HepG2 (cell line): ENCODE measurements around the gene ELMOD3. TPM values are rescaled to one million over a fixed set of nuclear protein-coding genes. Genes with fewer than 3 reads are reported as not detected.

ENCODE experiments used
- CEBPG ChIP-seq: IDR thresholded peaks from 2 replicates; pipeline ENCODE4 v1.6.1; 2016
- ETV6 ChIP-seq: sonication (generic); formaldehyde crosslinking; conservative IDR thresholded peaks from 2 replicates; pipeline ENCODE4 v1.4.0; 2020; ENCODE audit warnings: missing genetic modification reagents
- FLYWCH1 ChIP-seq: sonication (generic); formaldehyde crosslinking; IDR thresholded peaks from 2 replicates; pipeline ENCODE4 v1.8.1; 2023; ENCODE audit warnings: mild to moderate bottlenecking, missing genetic modification reagents
- GATAD2A ChIP-seq: IDR thresholded peaks from 2 replicates; pipeline ENCODE4 v1.6.1; 2016
- GLMP ChIP-seq: sonication (generic); formaldehyde crosslinking; IDR thresholded peaks from 2 replicates; pipeline ENCODE4 v1.9.0; 2021; ENCODE audit warnings: missing genetic modification reagents, mild to moderate bottlenecking, borderline replicate concordance
- HHEX ChIP-seq: IDR thresholded peaks from 2 replicates; pipeline ENCODE4 v1.6.1; 2016; ENCODE audit warnings: control low read depth
- PPARG ChIP-seq: conservative IDR thresholded peaks from 2 replicates; pipeline ENCODE4 v1.6.1; 2016; ENCODE audit warnings: missing biosample characterization, missing genetic modification reagents
- PRDM15 ChIP-seq: sonication (generic); formaldehyde crosslinking; IDR thresholded peaks from 2 replicates; pipeline ENCODE4 v1.4.0; 2020; ENCODE audit warnings: missing genetic modification reagents
- RAD21 ChIP-seq: fragments of 450-650 bp; formaldehyde crosslinking; IDR thresholded peaks from 2 replicates; pipeline ENCODE4 v1.5.0; 2020; ENCODE audit warnings: mild to moderate bottlenecking
- RBFOX2 ChIP-seq: fragments of 200-400 bp; formaldehyde crosslinking; IDR thresholded peaks from 2 replicates; pipeline ENCODE4 v1.6.1; 2017; ENCODE audit warnings: low read depth, mild to moderate bottlenecking, low read length
- SCMH1 ChIP-seq: sonication (generic); formaldehyde crosslinking; IDR thresholded peaks from 2 replicates; pipeline ENCODE4 v1.9.0; 2021; ENCODE audit warnings: missing genetic modification reagents, mild to moderate bottlenecking, borderline replicate concordance
- SNAPC2 ChIP-seq: sonication (generic); formaldehyde crosslinking; IDR thresholded peaks from 2 replicates; pipeline ENCODE4 v1.8.1; 2022; ENCODE audit warnings: mild to moderate bottlenecking, missing genetic modification reagents
- ZNF136 ChIP-seq: sonication (generic); formaldehyde crosslinking; IDR thresholded peaks from 2 replicates; pipeline ENCODE4 v1.8.1; 2022; ENCODE audit warnings: low read depth, mild to moderate bottlenecking, moderate library complexity, missing genetic modification reagents
- ZNF143 ChIP-seq: sonication (generic); formaldehyde crosslinking; IDR thresholded peaks from 2 replicates; pipeline ENCODE4 v1.4.0; 2020; ENCODE audit warnings: missing genetic modification reagents
- ZNF703 ChIP-seq: sonication (generic); formaldehyde crosslinking; IDR thresholded peaks from 2 replicates; pipeline ENCODE4 v1.5.1; 2020; ENCODE audit warnings: missing genetic modification reagents, mild to moderate bottlenecking, moderate library complexity, borderline replicate concordance
- polyA plus RNA-seq, 8 experiments: library from polyadenylated mRNA; depleted of rRNA in 3 of 8; stranded (reverse) in 7 of 8; unstranded in 1 of 8; fragments of >200 nt; fragmentation: Illumina TruSeq in 4 of 8; extraction: Trizol in 4 of 8; gene quantifications; 2 replicates each; pipeline versions ENCODE4 v1.2.1 to v1.2.3, GENCODE V29; 2011 to 2016; ENCODE audit warnings: low read depth in 4 of 8, missing spikeins in 1 of 8, mixed read lengths in 1 of 8; ENCODE audit not compliant: insufficient read depth in 1 of 8
- total RNA-seq, 5 experiments: library from RNA; depleted of rRNA; stranded (reverse); fragments of >200 nt; fragmentation: Illumina TruSeq; extraction: Trizol; gene quantifications; 2 replicates each; pipeline ENCODE4 v1.2.3, GENCODE V29; 2016; ENCODE audit warnings: low read depth in 1 of 5

ELMOD3 gene
- total and polyA plus RNA-seq, 2 of the 13 experiments (the other 11 are each of a cell fraction or from before 2014, with no cell fraction given) = 13.3 to 19.5 TPM

GRCh38 chr2:85327822-85328617, 26.5 kb upstream of the ELMOD3 start, which contains the start of gene TGOLN2 (continued):
- peak; percentile 88; the same call in 1 of the 2 replicates for TF ChIP-seq ZNF136 (CRISPR knock-in tag)
- no peak for TF ChIP-seq ZNF143 (CRISPR knock-in tag)
- peak; percentile 91 for TF ChIP-seq SNAPC2 (CRISPR knock-in tag)
- TF ChIP-seq PRDM15 (CRISPR knock-in tag) = no peak
- peak; percentile 50 for TF ChIP-seq CEBPG
- TF ChIP-seq PPARG (CRISPR knock-in tag) = peak; percentile 71
- peak; percentile 66; the same call in 1 of the 2 replicates for TF ChIP-seq ZNF703
- TF ChIP-seq FLYWCH1 = no peak
- TF ChIP-seq RAD21 (CRISPR knock-in tag) = peak; percentile 72
- TF ChIP-seq RBFOX2 = peak; percentile 100
- TF ChIP-seq GATAD2A (CRISPR knock-in tag) = peak; percentile 74
- TF ChIP-seq GLMP = no peak
- TF ChIP-seq SCMH1 (CRISPR knock-in tag) = no peak
- peak; percentile 94 for TF ChIP-seq ETV6
- no peak for TF ChIP-seq HHEX
